NB4 (cell line): ENCODE data around the gene UQCR10.

Experiments used
- CTCF ChIP-seq: IDR thresholded peaks from one replicate; pipeline ENCODE4 v1.5.1; 2012; ENCODE audit warnings: low read depth, low read length
- POLR2A ChIP-seq: IDR thresholded peaks from 2 replicates; pipeline ENCODE4 v1.6.1; 2011; ENCODE audit warnings: mild to moderate bottlenecking; ENCODE audit not compliant: insufficient read length; ENCODE audit errors: extremely low read depth

GRCh38 chr22:29727131-29727523 is 40.0 kb upstream of the UQCR10 start:
- no peak for TF ChIP-seq POLR2A
- peak; percentile 24 for TF ChIP-seq CTCF
